ENCODE measurements around the gene CENPM. TPM values are rescaled to one million over a fixed set of nuclear protein-coding genes. Genes with fewer than 3 reads are reported as not detected.

The CENPM gene
- total and polyA plus RNA-seq, 9 of the 15 experiments (the other 6 are each of a cell fraction or from before 2014, with no cell fraction given): 11.3 to 67.7 (median 32.3) TPM

GRCh38 chr22:41934284-41935014, 12.5 kb downstream of the CENPM start:
- no peaks in the 10 kb centered on the region for H4K20me1 ChIP-seq (replicated peaks; ENCODE audit: control insufficient read depth, insufficient read depth, low read length)
- no peak overlapping the region for H3K4me3 ChIP-seq
- peaks cover 3% of the 10 kb centered on the region for H3K9me1 ChIP-seq (ENCODE audit: control insufficient read depth, insufficient read depth, low read length)
- H3K36me3 ChIP-seq (ENCODE audit: control insufficient read depth, insufficient read depth, low read length): peaks cover 29% of the 10 kb centered on the region; the same call in 2 of the 3 replicates
- 86% methylated on average over 7 of the region's 17 CpGs for WGBS (ENCODE audit: insufficient coverage, low coverage, missing lambda C conversion rate)
- in situ Hi-C loops (cut with MboI): no loop called here
- 0 out of 3 replicates have a peak, but pooled peaks cover 3% of the 10 kb centered on the region for H3K79me2 ChIP-seq (ENCODE audit: control insufficient read depth, insufficient read depth, low read length)
- no peak overlapping the region for H2AFZ ChIP-seq (ENCODE audit: low read depth, low read length)
- ChIA-PET POLR2A (interaction anchor here (0.6 to 1.5 kb wide), 3 partner anchors 9 to 318 kb away, joined by 3 to 5 read pairs (median 3); no protein-coding TSS in a partner anchor), CTCF (ENCODE audit: low intra/inter-chr PET ratio) (no interaction called here)
- peaks cover 2 to 48% of the 10 kb centered on the region in 2 experiments; a peak in 4 of 5 replicates for H3K4me1 ChIP-seq (replicated peaks in 1 of 2; ENCODE audit: control insufficient read depth in 2 of 2, insufficient read depth in 2 of 2, low read length in 2 of 2)
- H3K9me3 ChIP-seq (replicated peaks; ENCODE audit: control insufficient read depth, insufficient read depth, low read depth, low read length): no peaks in the 10 kb centered on the region
- intact Hi-C loops (cut with micrococcal nuclease): no loop called here
- ATAC-seq: no peak
- no peaks in the 10 kb centered on the region for H3K27me3 ChIP-seq (ENCODE audit: control insufficient read depth in 2 of 2, insufficient read depth in 2 of 2, low read length in 2 of 2)
- peak; percentile 90 for TF ChIP-seq ZNF121 (CRISPR knock-in tag; conservative IDR thresholded peaks at IDR 0.05)
- no peak for TF ChIP-seq ZNF282 (CRISPR knock-in tag; IDR thresholded peaks at IDR 0.05)
- no peak overlapping the region for H3K9ac ChIP-seq (ENCODE audit: insufficient read depth in 1 of 2, low read depth in 2 of 2, low read length in 2 of 2)
- no peak overlapping the region for H3K27ac ChIP-seq (ENCODE audit: extremely low read depth, low read depth, low read length)
- no TSS peak for BruUV-seq (replicated peaks)
- DNase-seq (ENCODE audit: extremely low read depth in 1 of 4, low spot score in 3 of 4): no peak
- no peak overlapping the region for H3K4me2 ChIP-seq (ENCODE audit: insufficient read depth, low read length)
- no peak for FAIRE-seq

DNA sequence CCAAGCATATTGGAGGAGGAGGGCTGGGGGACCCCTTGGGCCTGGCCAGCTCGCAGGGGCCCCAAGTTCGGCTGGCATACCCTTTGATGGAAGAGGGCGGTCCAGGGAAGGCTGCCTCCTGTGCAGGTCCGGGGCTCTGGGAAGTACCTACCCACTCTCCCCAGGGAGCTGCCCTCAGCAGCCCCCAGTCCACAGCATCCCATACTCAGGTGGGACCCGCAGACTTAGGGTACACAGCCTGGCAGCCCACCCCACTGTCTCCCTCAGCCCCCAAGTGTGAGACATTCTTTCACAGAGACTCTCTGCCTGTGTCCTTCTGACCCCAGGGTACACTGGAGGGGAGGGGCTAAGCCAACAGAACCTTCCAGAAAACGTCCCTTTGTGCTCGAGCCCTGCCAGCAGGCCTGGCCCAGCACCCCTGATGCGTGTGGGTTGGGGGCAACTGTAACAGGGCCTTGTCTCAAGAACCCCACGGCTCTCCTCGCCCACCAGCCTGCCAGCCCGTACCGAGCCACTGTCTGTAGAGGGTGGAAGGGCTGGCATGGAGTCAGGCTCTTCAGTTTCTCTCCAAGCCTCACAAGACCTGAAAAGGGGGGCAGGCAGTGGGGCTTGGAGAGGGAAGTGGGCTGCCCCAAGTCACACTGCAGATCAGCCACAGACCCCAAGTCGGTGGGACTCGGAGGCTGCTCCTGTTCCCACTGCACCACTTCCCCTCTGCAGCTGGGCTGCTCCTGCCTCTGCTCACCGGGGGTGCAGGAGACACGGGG, 13.4 kb downstream of the CENPM start:
- no peaks in the 10 kb centered on the region for H3K79me2 ChIP-seq (ENCODE audit: control insufficient read depth, insufficient read depth, low read length)
- no peaks in the 10 kb centered on the region for H4K20me1 ChIP-seq (replicated peaks; ENCODE audit: control insufficient read depth, insufficient read depth, low read length)
- no peak overlapping the region for H3K4me3 ChIP-seq
- FAIRE-seq (no peak), DNase-seq (ENCODE audit: extremely low read depth in 1 of 4, low spot score in 3 of 4) (no peak), ATAC-seq (no peak)
- no peak overlapping the region for H3K9ac ChIP-seq (ENCODE audit: insufficient read depth in 1 of 2, low read depth in 2 of 2, low read length in 2 of 2)
- peaks cover 20% of the 10 kb centered on the region; the same call in 2 of the 3 replicates for H3K36me3 ChIP-seq (ENCODE audit: control insufficient read depth, insufficient read depth, low read length)
- H3K27me3 ChIP-seq (ENCODE audit: control insufficient read depth in 2 of 2, insufficient read depth in 2 of 2, low read length in 2 of 2): no peaks in the 10 kb centered on the region
- ChIA-PET CTCF (ENCODE audit: low intra/inter-chr PET ratio) (no interaction called here), POLR2A (interaction anchor here (1.5 kb wide), 1 partner anchor 8 kb away, joined by 5 read pairs; no protein-coding TSS in a partner anchor)
- no peak overlapping the region for H3K4me2 ChIP-seq (ENCODE audit: insufficient read depth, low read length)
- intact Hi-C loops (cut with micrococcal nuclease): no loop called here
- no peak overlapping the region for H2AFZ ChIP-seq (ENCODE audit: low read depth, low read length)
- in situ Hi-C loops (cut with MboI): no loop called here
- H3K4me1 ChIP-seq (replicated peaks in 1 of 2; ENCODE audit: control insufficient read depth in 2 of 2, insufficient read depth in 2 of 2, low read length in 2 of 2): peaks cover 2 to 50% of the 10 kb centered on the region in 2 experiments; a peak in 4 of 5 replicates
- H3K9me3 ChIP-seq (replicated peaks; ENCODE audit: control insufficient read depth, insufficient read depth, low read depth, low read length): no peaks in the 10 kb centered on the region
- 94% methylated on average over 7 of the region's 16 CpGs for WGBS (ENCODE audit: insufficient coverage, low coverage, missing lambda C conversion rate)
- BruUV-seq (replicated peaks): no TSS peak
- H3K27ac ChIP-seq (ENCODE audit: extremely low read depth, low read depth, low read length): no peak overlapping the region
- H3K9me1 ChIP-seq (ENCODE audit: control insufficient read depth, insufficient read depth, low read length): peaks cover 3% of the 10 kb centered on the region
- TF ChIP-seq, protein P1, sequence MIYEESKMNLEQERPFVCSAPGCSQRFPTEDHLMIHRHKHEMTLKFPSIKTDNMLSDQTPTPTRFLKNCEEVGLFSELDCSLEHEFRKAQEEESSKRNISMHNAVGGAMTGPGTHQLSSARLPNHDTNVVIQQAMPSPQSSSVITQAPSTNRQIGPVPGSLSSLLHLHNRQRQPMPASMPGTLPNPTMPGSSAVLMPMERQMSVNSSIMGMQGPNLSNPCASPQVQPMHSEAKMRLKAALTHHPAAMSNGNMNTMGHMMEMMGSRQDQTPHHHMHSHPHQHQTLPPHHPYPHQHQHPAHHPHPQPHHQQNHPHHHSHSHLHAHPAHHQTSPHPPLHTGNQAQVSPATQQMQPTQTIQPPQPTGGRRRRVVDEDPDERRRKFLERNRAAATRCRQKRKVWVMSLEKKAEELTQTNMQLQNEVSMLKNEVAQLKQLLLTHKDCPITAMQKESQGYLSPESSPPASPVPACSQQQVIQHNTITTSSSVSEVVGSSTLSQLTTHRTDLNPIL (CRISPR knock-in tag; IDR thresholded peaks at IDR 0.05): no peak
- TF ChIP-seq, protein P2, sequence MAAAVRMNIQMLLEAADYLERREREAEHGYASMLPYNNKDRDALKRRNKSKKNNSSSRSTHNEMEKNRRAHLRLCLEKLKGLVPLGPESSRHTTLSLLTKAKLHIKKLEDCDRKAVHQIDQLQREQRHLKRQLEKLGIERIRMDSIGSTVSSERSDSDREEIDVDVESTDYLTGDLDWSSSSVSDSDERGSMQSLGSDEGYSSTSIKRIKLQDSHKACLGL (CRISPR knock-in tag; IDR thresholded peaks at IDR 0.05; ENCODE audit: borderline replicate concordance, poor library complexity, severe bottlenecking): no peak
- TF ChIP-seq ZNF75A (CRISPR knock-in tag; IDR thresholded peaks at IDR 0.05) (no peak), RBFOX2 (IDR thresholded peaks at IDR 0.05; ENCODE audit: low read depth, low read length) (0 out of 2 replicates have a peak, but pooled peaks have one; percentile 18), ZNF444 (CRISPR knock-in tag; IDR thresholded peaks at IDR 0.05) (no peak), POLR2G (IDR thresholded peaks at IDR 0.05; ENCODE audit: low read depth, low read length) (peak; percentile 49), ZNF239 (CRISPR knock-in tag; IDR thresholded peaks at IDR 0.05) (no peak)

Measured in K562 (cell line).